Measurements from ENCODE around the gene VPS26C. TPM values are rescaled to one million over a fixed set of nuclear protein-coding genes. Genes with fewer than 3 reads are reported as not detected.

The VPS26C gene
- total RNA-seq, 1 experiment from 2014 or later, result 47.4 TPM

DNA sequence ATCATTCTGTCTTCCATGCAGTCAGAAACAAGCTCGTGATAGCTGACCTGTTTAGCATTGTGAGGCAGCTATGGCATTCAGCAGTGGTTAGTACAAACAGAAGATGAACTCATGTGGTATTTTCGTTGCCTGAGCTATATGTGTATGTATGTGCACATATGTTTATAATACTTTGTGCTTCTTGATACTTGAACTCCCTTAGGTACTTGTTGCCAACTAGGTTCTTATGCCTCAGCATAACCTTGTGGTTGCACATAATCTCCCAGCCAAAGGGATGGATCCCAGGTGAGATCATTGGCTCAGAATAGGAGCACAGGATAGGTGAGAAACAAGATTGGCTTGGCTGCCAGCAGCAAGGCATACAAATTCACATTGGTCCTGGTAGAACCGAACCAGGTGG lies 86.1 kb downstream of the VPS26C start:
- no peak for DNase-seq (ENCODE audit: low read depth, low spot score)
- ATAC-seq, result no peak
- Histone ChIP-seq H3K36me3 (ENCODE audit: control insufficient read depth, insufficient read depth, low read length) (peaks cover 5% of the 10 kb centered on the region), H3K27me3 (ENCODE audit: control insufficient read depth, insufficient read depth, low read length) (no peaks in the 10 kb centered on the region), H3K9me3 (ENCODE audit: control insufficient read depth, insufficient read depth, low read depth, low read length) (no peaks in the 10 kb centered on the region), H3K4me1 (ENCODE audit: control insufficient read depth, insufficient read depth, low read length) (no peaks in the 10 kb centered on the region), H3K4me3 (ENCODE audit: low read depth in 2 of 2, low read length in 2 of 2) (no peak overlapping the region), H3K27ac (ENCODE audit: low read length) (no peak overlapping the region)
- TF ChIP-seq, protein P1, sequence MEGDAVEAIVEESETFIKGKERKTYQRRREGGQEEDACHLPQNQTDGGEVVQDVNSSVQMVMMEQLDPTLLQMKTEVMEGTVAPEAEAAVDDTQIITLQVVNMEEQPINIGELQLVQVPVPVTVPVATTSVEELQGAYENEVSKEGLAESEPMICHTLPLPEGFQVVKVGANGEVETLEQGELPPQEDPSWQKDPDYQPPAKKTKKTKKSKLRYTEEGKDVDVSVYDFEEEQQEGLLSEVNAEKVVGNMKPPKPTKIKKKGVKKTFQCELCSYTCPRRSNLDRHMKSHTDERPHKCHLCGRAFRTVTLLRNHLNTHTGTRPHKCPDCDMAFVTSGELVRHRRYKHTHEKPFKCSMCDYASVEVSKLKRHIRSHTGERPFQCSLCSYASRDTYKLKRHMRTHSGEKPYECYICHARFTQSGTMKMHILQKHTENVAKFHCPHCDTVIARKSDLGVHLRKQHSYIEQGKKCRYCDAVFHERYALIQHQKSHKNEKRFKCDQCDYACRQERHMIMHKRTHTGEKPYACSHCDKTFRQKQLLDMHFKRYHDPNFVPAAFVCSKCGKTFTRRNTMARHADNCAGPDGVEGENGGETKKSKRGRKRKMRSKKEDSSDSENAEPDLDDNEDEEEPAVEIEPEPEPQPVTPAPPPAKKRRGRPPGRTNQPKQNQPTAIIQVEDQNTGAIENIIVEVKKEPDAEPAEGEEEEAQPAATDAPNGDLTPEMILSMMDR (IDR thresholded peaks at IDR 0.05), result no peak
- TF ChIP-seq, protein P2, sequence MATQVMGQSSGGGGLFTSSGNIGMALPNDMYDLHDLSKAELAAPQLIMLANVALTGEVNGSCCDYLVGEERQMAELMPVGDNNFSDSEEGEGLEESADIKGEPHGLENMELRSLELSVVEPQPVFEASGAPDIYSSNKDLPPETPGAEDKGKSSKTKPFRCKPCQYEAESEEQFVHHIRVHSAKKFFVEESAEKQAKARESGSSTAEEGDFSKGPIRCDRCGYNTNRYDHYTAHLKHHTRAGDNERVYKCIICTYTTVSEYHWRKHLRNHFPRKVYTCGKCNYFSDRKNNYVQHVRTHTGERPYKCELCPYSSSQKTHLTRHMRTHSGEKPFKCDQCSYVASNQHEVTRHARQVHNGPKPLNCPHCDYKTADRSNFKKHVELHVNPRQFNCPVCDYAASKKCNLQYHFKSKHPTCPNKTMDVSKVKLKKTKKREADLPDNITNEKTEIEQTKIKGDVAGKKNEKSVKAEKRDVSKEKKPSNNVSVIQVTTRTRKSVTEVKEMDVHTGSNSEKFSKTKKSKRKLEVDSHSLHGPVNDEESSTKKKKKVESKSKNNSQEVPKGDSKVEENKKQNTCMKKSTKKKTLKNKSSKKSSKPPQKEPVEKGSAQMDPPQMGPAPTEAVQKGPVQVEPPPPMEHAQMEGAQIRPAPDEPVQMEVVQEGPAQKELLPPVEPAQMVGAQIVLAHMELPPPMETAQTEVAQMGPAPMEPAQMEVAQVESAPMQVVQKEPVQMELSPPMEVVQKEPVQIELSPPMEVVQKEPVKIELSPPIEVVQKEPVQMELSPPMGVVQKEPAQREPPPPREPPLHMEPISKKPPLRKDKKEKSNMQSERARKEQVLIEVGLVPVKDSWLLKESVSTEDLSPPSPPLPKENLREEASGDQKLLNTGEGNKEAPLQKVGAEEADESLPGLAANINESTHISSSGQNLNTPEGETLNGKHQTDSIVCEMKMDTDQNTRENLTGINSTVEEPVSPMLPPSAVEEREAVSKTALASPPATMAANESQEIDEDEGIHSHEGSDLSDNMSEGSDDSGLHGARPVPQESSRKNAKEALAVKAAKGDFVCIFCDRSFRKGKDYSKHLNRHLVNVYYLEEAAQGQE (IDR thresholded peaks at IDR 0.05; ENCODE audit: insufficient read depth in 1 of 2, low read depth in 2 of 2, low read length in 1 of 2), result no peak
- no peak for TF ChIP-seq POLR2AphosphoS5 (IDR thresholded peaks at IDR 0.05; ENCODE audit: low read depth, low read length)
- no peak for TF ChIP-seq SIN3A (IDR thresholded peaks at IDR 0.05; ENCODE audit: borderline replicate concordance, insufficient read depth, low read depth, low read length)
- TF ChIP-seq TCF7L2 (IDR thresholded peaks at IDR 0.05; ENCODE audit: low read depth, low read length), result no peak
- intact Hi-C loops (cut with micrococcal nuclease; ENCODE audit: unreplicated experiment), result no loop called here
- POLR2A ChIA-PET, result no interaction called here
- BruUV-seq (replicated peaks), result no TSS peak
- in situ Hi-C loops (cut with HindIII; ENCODE audit: low pct_unique_long_range_greater_than_20kb, low sequenced_read_pairs), result no loop called here
- CTCF ChIA-PET, result no interaction called here

DNA sequence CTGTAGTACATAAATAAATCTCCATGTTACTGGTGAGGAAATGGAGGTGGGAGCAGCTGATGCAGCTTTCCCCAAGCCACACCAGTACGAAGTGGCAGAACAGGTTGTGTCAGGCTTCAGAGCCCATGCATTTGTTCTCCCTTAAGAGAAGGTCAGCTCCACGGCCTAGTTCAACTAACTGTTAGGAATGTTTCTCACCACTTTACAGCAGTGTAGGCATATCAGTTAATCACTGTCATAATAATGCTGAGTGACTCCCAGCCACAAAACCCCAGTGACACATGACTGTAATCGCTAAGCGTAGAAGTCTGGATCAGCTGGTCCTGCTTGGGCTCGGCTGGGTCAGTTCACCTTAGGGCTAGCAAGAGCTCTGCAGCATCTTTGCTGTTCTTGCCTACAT lies 90.4 kb downstream of the VPS26C start:
- DNase-seq (ENCODE audit: low read depth, low spot score), result no peak
- H3K9me3 ChIP-seq (ENCODE audit: control insufficient read depth, insufficient read depth, low read depth, low read length), result no peaks in the 10 kb centered on the region
- no peak overlapping the region for H3K27ac ChIP-seq (ENCODE audit: low read length)
- H3K36me3 ChIP-seq (ENCODE audit: control insufficient read depth, insufficient read depth, low read length), result peaks cover 12% of the 10 kb centered on the region
- BruUV-seq (replicated peaks), result no TSS peak
- no peak for ATAC-seq
- TF ChIP-seq, protein P1 (IDR thresholded peaks at IDR 0.05), result no peak
- TF ChIP-seq SIN3A (IDR thresholded peaks at IDR 0.05; ENCODE audit: borderline replicate concordance, insufficient read depth, low read depth, low read length) (no peak), TCF7L2 (IDR thresholded peaks at IDR 0.05; ENCODE audit: low read depth, low read length) (no peak), POLR2AphosphoS5 (IDR thresholded peaks at IDR 0.05; ENCODE audit: low read depth, low read length) (no peak)
- TF ChIP-seq, protein P2 (IDR thresholded peaks at IDR 0.05; ENCODE audit: insufficient read depth in 1 of 2, low read depth in 2 of 2, low read length in 1 of 2), result no peak
- intact Hi-C loops (cut with micrococcal nuclease; ENCODE audit: unreplicated experiment) (no loop called here), in situ Hi-C loops (cut with HindIII; ENCODE audit: low pct_unique_long_range_greater_than_20kb, low sequenced_read_pairs) (no loop called here)
- H3K27me3 ChIP-seq (ENCODE audit: control insufficient read depth, insufficient read depth, low read length), result no peaks in the 10 kb centered on the region
- CTCF ChIA-PET, result no interaction called here
- POLR2A ChIA-PET, result no interaction called here
- H3K4me3 ChIP-seq (ENCODE audit: low read depth in 2 of 2, low read length in 2 of 2), result no peak overlapping the region
- H3K4me1 ChIP-seq (ENCODE audit: control insufficient read depth, insufficient read depth, low read length), result no peaks in the 10 kb centered on the region

Other genes starting within 250 kb of the VPS26C start
- gene PIGP, start 194.3 kb downstream of the VPS26C start, total RNA-seq (2021; ENCODE audit: unreplicated experiment), result 16.1 TPM
- 83.0 TPM for gene TTC3, start 194.1 kb downstream of the VPS26C start, total RNA-seq (2021; ENCODE audit: unreplicated experiment)
- 36.1 TPM for gene DYRK1A, start 99.4 kb upstream of the VPS26C start, total RNA-seq (2021; ENCODE audit: unreplicated experiment)

Data from Panc1 (cell line).